BLaER1 (cell line): ENCODE results near the gene FOXP2.
"Not testable (repeated sequence)": the region's sequence is repeated elsewhere in the genome, so short reads cannot be mapped to it uniquely, and the experiment has no call there.

Experiments used
- H3K27ac ChIP-seq: shearing (Covaris generic); formaldehyde crosslinking; 2 replicates; pipeline ENCODE4 v1.8.1; 2022
- H3K27me3 ChIP-seq: shearing (Covaris generic); formaldehyde crosslinking; 2 replicates; pipeline ENCODE4 v1.8.1; 2022
- H3K36me3 ChIP-seq: shearing (Covaris generic); formaldehyde crosslinking; 2 replicates; pipeline ENCODE4 v1.8.1; 2022
- H3K4me1 ChIP-seq: shearing (Covaris generic); formaldehyde crosslinking; 2 replicates; pipeline ENCODE4 v1.8.1; 2022
- H3K4me2 ChIP-seq: shearing (Covaris generic); formaldehyde crosslinking; 2 replicates; pipeline ENCODE4 v1.8.1; 2022
- H3K4me3 ChIP-seq: shearing (Covaris generic); formaldehyde crosslinking; 2 replicates; pipeline ENCODE4 v1.8.1; 2022
- H3K9ac ChIP-seq: shearing (Covaris generic); formaldehyde crosslinking; 2 replicates; pipeline ENCODE4 v1.8.1; 2022
- H3K9me3 ChIP-seq: shearing (Covaris generic); formaldehyde crosslinking; 2 replicates; pipeline ENCODE4 v1.8.1; 2022
- H4K20me1 ChIP-seq: shearing (Covaris generic); formaldehyde crosslinking; 2 replicates; pipeline ENCODE4 v1.8.1; 2022
- Cebpa-rat ChIP-seq: shearing (Covaris generic); IDR thresholded peaks from 2 replicates; pipeline ENCODE4 v1.8.1; 2022

The FOXP2 gene

DNA sequence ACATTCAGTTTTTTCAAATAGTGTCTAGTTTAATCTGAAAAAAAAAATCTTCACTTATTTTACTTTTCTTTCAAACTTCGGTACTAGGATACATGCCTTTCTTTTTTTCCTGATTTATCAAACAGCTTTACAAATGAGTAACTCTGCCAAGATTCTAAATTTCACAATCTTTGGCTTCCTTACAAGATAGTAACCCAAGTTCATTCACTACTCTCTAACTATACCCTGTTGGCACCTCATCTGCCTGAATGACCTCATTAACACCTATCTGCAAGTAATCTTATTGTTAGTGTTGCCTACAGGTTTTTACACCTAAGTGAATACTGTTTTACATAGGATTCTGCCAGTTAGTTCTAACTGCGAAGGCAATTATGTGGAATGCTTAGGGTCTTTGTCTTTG lies 159.8 kb downstream of the FOXP2 start:
- no peak overlapping the region for H3K4me2 ChIP-seq
- no peak overlapping the region for H3K4me3 ChIP-seq
- TF ChIP-seq Cebpa-rat: no peak

DNA sequence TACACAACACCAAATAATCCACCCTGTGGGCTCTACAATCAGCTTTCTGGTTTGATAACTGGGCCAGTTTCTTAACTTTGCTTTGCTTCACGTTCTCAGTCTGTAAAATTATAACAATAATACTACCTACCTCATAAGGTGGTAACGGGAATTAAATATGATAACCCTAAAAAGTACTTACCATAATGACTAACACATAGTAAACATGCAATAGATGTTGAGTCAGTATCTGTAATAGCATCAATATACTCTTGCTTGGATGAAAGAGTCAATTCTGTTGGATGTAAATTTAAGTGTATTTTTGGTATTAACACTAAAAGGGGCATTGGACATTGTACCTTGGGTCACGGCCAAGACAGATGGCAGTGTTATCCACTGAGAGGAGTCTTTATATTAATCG lies 160.5 kb downstream of the FOXP2 start:
- no peaks in the 10 kb centered on the region for H4K20me1 ChIP-seq
- H3K4me3 ChIP-seq: no peak overlapping the region
- H3K4me1 ChIP-seq: no peaks in the 10 kb centered on the region
- no peaks in the 10 kb centered on the region for H3K36me3 ChIP-seq
- H3K9me3 ChIP-seq: no peaks in the 10 kb centered on the region
- TF ChIP-seq Cebpa-rat: no peak
- H3K4me2 ChIP-seq: no peak overlapping the region
- H3K27me3 ChIP-seq: no peaks in the 10 kb centered on the region
- H3K9ac ChIP-seq: no peak overlapping the region
- H3K27ac ChIP-seq: no peak overlapping the region

More for the DNA sequence above, 159.8 kb downstream of the FOXP2 start:
- Histone ChIP-seq H4K20me1 (no peaks in the 10 kb centered on the region), H3K9ac (no peak overlapping the region), H3K4me1 (no peaks in the 10 kb centered on the region), H3K9me3 (no peaks in the 10 kb centered on the region), H3K27ac (no peak overlapping the region), H3K27me3 (no peaks in the 10 kb centered on the region), H3K36me3 (no peaks in the 10 kb centered on the region)

DNA sequence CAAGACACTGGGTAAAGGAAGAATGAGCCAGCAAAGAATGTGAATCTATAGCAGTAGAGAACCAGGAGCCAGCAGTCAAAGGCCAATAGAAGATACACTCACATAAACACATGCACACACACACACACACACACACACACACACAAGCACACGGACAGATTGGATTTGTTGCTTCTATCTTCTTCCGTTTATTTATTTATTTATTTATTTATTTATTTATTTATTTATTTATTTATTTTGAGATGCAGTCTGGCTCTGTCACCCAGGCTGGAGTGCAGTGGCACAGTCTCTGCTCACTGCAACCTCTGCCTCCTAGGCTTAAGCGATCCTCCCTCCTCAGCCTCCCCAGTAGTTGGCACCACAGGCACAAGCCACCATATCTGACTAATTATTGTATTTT lies 166.3 kb downstream of the FOXP2 start:
- H3K9ac ChIP-seq, H3K4me2 ChIP-seq, H3K36me3 ChIP-seq, H4K20me1 ChIP-seq, H3K9me3 ChIP-seq, H3K27ac ChIP-seq, H3K27me3 ChIP-seq, H3K4me1 ChIP-seq, H3K4me3 ChIP-seq: not testable (repeated sequence)

DNA sequence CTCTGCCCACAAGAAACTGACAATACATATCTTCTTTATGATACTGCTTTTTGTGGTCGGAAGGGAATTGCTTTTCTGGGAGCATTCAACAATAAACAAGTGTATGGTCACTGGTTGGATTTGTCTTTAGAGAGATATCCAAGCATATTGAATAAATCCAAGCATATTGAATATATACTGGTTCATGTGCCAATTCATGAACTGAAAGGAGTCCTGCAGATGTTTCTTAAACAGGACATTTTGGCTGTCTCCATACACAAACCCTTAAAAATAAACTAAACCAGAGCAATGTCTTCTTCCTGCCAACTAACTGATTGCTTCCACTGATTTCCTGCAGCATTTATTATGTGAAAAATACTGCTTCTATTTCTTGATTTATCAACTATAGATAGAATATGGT lies 173.9 kb downstream of the FOXP2 start:
- no peak overlapping the region for H3K9ac ChIP-seq
- H3K36me3 ChIP-seq: no peaks in the 10 kb centered on the region
- H3K9me3 ChIP-seq: no peaks in the 10 kb centered on the region
- no peak overlapping the region for H3K4me2 ChIP-seq
- no peaks in the 10 kb centered on the region for H3K27me3 ChIP-seq
- no peak overlapping the region for H3K4me3 ChIP-seq
- H3K27ac ChIP-seq: no peak overlapping the region
- no peaks in the 10 kb centered on the region for H4K20me1 ChIP-seq
- H3K4me1 ChIP-seq: no peaks in the 10 kb centered on the region
- TF ChIP-seq Cebpa-rat: no peak

DNA sequence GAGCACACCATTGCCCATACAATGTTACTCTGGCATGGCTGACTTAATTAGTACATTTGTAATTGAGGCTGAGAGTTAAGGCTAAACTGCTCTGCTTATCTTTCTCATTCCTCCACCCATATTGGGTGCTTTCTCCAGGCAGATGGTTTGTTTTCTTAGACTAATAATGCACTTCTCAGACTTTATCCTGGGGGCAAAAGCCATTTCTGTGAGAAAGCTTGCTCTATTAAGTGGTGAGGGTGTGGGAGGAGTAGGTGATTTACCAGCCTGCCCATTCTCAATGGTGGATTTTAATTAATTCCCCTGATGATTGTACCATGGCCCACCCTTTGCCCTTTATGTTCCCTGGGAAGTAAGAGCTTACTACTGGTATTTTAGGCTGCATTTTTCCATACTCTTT lies 174.8 kb downstream of the FOXP2 start:
- Histone ChIP-seq H3K27me3 (no peaks in the 10 kb centered on the region), H3K9me3 (no peaks in the 10 kb centered on the region), H3K27ac (no peak overlapping the region), H3K36me3 (no peaks in the 10 kb centered on the region), H4K20me1 (no peaks in the 10 kb centered on the region), H3K4me1 (no peaks in the 10 kb centered on the region), H3K9ac (no peak overlapping the region), H3K4me2 (no peak overlapping the region), H3K4me3 (no peak overlapping the region)
- no peak for TF ChIP-seq Cebpa-rat

DNA sequence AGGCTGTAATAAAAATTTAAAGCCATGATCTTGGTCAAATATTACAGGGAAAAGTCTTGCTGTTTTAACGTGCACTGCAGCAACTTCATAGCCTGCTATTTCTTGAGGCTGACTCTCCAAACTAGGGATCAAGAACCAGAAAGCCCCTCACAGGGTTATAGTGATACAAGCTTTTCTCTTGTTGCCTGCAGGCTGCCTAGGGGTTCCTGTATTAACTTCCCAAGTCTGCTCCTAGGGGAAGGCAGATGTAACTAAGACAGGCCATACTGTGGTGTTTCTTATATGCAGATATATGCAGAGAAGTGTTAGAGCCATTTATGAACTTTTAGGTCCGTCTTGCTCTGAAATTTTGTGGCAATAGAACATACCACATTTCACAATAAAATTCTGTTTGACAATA lies 175.7 kb downstream of the FOXP2 start:
- H3K4me3 ChIP-seq: no peak overlapping the region
- no peaks in the 10 kb centered on the region for H3K36me3 ChIP-seq
- H3K9ac ChIP-seq: no peak overlapping the region
- no peak overlapping the region for H3K4me2 ChIP-seq
- no peaks in the 10 kb centered on the region for H3K27me3 ChIP-seq
- TF ChIP-seq Cebpa-rat: no peak
- H3K4me1 ChIP-seq: no peaks in the 10 kb centered on the region
- H3K27ac ChIP-seq: no peak overlapping the region
- no peaks in the 10 kb centered on the region for H3K9me3 ChIP-seq
- H4K20me1 ChIP-seq: no peaks in the 10 kb centered on the region

DNA sequence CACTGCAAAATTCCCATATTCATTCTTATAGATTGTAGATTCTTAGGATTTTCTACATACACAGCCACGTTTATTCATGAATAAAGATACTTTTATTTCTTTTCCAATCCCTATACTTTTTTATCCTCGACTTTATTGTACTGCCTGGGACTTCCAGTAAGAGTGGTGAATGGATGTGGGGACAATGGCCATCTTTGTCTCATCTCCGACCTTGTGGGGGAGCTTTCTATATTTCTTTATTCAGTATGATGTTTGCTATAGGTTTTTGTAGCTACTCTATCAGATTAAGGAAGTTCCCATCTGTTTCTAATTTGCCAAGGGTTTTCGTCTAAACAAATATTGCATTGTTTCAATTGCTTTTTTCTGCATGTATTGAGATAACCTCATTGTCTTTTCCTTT lies 184.3 kb downstream of the FOXP2 start:
- H3K27me3 ChIP-seq: no peaks in the 10 kb centered on the region
- no peaks in the 10 kb centered on the region for H3K36me3 ChIP-seq
- H3K27ac ChIP-seq: no peak overlapping the region
- no peaks in the 10 kb centered on the region for H3K4me1 ChIP-seq
- TF ChIP-seq Cebpa-rat: no peak
- no peaks in the 10 kb centered on the region for H4K20me1 ChIP-seq
- no peak overlapping the region for H3K9ac ChIP-seq
- no peak overlapping the region for H3K4me3 ChIP-seq
- no peak overlapping the region for H3K4me2 ChIP-seq
- H3K9me3 ChIP-seq: no peaks in the 10 kb centered on the region

DNA sequence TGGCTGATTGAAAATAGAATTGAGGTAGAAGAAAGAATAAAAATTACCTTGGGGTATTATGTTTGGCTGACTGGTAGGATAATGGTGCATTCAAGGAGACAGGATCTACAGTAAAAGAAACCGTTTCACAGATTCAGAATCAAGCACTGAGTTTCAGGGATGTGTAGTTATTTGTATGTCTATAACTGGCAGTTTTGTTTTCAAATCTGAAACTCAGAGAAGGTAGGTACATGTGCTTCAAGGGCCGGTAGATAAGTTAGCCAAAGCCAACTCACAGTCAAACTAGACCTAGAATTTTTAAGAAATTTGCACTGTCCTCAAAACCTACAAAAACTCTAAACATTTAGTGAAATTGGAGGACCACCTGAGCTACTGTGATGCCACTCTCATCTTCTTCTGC lies 191.5 kb downstream of the FOXP2 start:
- Histone ChIP-seq H3K9ac (no peak overlapping the region), H3K4me3 (no peak overlapping the region), H3K4me2 (no peak overlapping the region), H3K27ac (no peak overlapping the region), H3K36me3 (no peaks in the 10 kb centered on the region), H3K27me3 (no peaks in the 10 kb centered on the region), H4K20me1 (no peaks in the 10 kb centered on the region), H3K4me1 (no peaks in the 10 kb centered on the region), H3K9me3 (no peaks in the 10 kb centered on the region)
- TF ChIP-seq Cebpa-rat: no peak

DNA sequence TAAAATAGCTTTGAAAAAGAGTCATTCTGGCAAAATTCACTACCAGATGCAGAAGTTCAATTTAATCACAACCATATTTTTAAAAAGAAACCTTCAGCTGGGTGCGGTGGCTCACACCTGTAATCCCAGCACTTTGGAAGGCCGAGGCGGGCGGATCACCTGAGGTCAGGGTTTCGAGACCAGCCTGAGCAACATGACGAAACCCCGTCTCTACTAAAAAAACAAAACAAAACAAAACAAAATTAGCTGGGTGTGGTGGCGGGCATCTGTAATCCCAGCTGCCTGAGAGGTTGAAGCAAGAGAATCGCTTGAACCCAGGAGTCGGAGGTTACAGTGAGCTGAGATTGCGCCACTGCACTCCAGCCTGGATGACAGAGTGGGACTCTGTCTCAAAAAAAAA lies 194.2 kb downstream of the FOXP2 start:
- not testable (repeated sequence) for H3K4me1 ChIP-seq, H3K9me3 ChIP-seq, H3K27me3 ChIP-seq, H3K36me3 ChIP-seq, H3K4me3 ChIP-seq, H3K9ac ChIP-seq, H4K20me1 ChIP-seq, H3K4me2 ChIP-seq, H3K27ac ChIP-seq

DNA sequence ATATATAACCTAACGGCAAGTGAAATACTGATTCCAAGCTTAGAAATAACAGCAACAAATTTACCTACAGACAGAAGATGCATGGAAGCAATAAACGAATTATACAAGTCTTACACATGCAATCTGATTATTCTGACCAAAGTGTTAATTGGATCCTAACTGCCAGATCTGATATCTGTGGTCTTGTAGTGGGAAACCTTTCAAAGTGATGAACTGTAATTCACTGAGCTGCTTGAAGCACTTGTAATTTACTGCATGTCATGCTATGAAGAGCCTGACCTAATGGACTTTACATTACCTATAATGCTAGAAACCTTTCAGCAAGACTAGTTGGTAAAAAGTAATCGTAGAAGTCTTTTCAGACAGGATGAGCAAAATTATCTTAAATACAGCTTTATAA lies 205.6 kb downstream of the FOXP2 start:
- Histone ChIP-seq H3K27ac (no peak overlapping the region), H3K4me1 (no peaks in the 10 kb centered on the region), H3K4me3 (no peak overlapping the region), H3K9me3 (no peaks in the 10 kb centered on the region), H4K20me1 (no peaks in the 10 kb centered on the region), H3K4me2 (no peak overlapping the region), H3K27me3 (no peaks in the 10 kb centered on the region), H3K36me3 (no peaks in the 10 kb centered on the region), H3K9ac (no peak overlapping the region)
- no peak for TF ChIP-seq Cebpa-rat

DNA sequence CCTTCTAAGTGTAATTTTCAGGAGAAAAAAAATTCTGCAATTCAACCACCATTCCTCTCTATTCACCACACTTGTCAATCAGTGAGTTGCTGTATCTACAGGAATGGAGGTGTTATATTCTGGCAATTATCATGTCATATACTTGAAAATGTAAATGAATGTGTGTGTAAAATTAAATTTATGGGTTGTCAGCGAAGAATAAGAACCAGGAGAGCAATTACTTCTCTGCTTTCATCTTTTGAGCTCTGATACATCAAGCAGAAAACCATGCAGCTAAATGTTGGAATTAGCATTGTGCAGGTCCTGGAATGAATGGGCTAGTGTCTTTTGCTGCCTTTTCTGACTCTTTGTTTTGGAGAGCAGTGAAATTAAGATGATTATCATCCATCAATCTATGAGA lies 207.6 kb downstream of the FOXP2 start:
- no peak for TF ChIP-seq Cebpa-rat
- Histone ChIP-seq H3K4me1 (no peaks in the 10 kb centered on the region), H3K9me3 (no peaks in the 10 kb centered on the region), H3K27ac (no peak overlapping the region), H3K4me3 (no peak overlapping the region), H4K20me1 (no peaks in the 10 kb centered on the region), H3K27me3 (no peaks in the 10 kb centered on the region), H3K9ac (no peak overlapping the region), H3K36me3 (no peaks in the 10 kb centered on the region), H3K4me2 (no peak overlapping the region)
